ENCODE measurements around the gene MRPL49. TPM values are rescaled to one million over a fixed set of nuclear protein-coding genes. Genes with fewer than 3 reads are reported as not detected.

Gene MRPL49
- total RNA-seq, 1 donor from 2014 or later = 59.2 TPM

GRCh38 chr11:65103476-65103875 is 18.6 kb upstream of the MRPL49 start:
- DNase-seq = no peak

GRCh38 chr11:65104628-65105027 is 17.5 kb upstream of the MRPL49 start:
- no peak for DNase-seq

- DNase-seq = no peak
Observed at GRCh38 chr11:65107078-65107477, 15.0 kb upstream of the MRPL49 start.

- DNase-seq = no peak
Observed at GRCh38 chr11:65107751-65108468, 14.2 kb upstream of the MRPL49 start.

- no peak for DNase-seq
Observed at GRCh38 chr11:65108469-65109123, 13.5 kb upstream of the MRPL49 start.

GRCh38 chr11:65109231-65110198 is 12.6 kb upstream of the MRPL49 start:
- no peak for DNase-seq

- DNase-seq = peak; percentile 89
Observed at GRCh38 chr11:65110354-65110861, 11.7 kb upstream of the MRPL49 start.

GRCh38 chr11:65111159-65111743 is 10.9 kb upstream of the MRPL49 start:
- no peak for DNase-seq

GRCh38 chr11:65111744-65112545 is 10.2 kb upstream of the MRPL49 start, which contains the start of gene TM7SF2:
TM7SF2 (plus strand) TSS chr11:65111872; CDS start chr11:65112016, 144 bp downstream.
- DNase-seq = peak; percentile 94

GRCh38 chr11:65112546-65113360 is 9.4 kb upstream of the MRPL49 start:
- DNase-seq = peak; percentile 71

- no peak for DNase-seq
Observed at GRCh38 chr11:65113361-65113756, 8.8 kb upstream of the MRPL49 start.

- DNase-seq = no peak
Observed at GRCh38 chr11:65113839-65114238, 8.3 kb upstream of the MRPL49 start.

GRCh38 chr11:65114538-65115171 is 7.5 kb upstream of the MRPL49 start:
- DNase-seq = no peak

GRCh38 chr11:65115361-65116082 is 6.6 kb upstream of the MRPL49 start:
- no peak for DNase-seq

- peak; percentile 60 for DNase-seq
Observed at GRCh38 chr11:65116370-65117205, 5.5 kb upstream of the MRPL49 start.

GRCh38 chr11:65117206-65118096 is 4.7 kb upstream of the MRPL49 start, which contains the start of gene ZNHIT2:
ZNHIT2 (minus strand) TSS chr11:65117701; CDS start chr11:65117653, 48 bp downstream.
- DNase-seq = peak; percentile 99

All from dermis blood vessel endothelial cell (primary cell).